IMR-90 (cell line): ENCODE measurements around the gene EBLN1. TPM values are rescaled to one million over a fixed set of nuclear protein-coding genes. Genes with fewer than 3 reads are reported as not detected.

Experiments
- ATAC-seq: fragments of 200-7000 bp; cut with Tn5 transposase; 2 replicates; pipeline ENCODE4 v1.9.1; 2020; ENCODE audit warnings: low read depth, mild to moderate bottlenecking, moderate library complexity
- BruUV-seq: library from RNA; stranded (reverse); fragments of 400-500 nt; replicated peaks from 2 replicates; lab custom pipeline; 2021; lab: Mats Ljungman, UMichigan
- CTCF ChIA-PET: fragments of 300-600 bp; formaldehyde crosslinking; extraction: SDS; loops from one replicate; lab custom pipeline; 2021; ENCODE audit warnings: antibody characterized with exemption; lab: Yijun Ruan, JAX
- POLR2A ChIA-PET: fragments of 300-600 bp; sonication (Branson Sonifier 250); formaldehyde crosslinking; loops from one replicate; lab custom pipeline; 2022; ENCODE audit warnings: antibody characterized with exemption; ENCODE audit not compliant: unreplicated experiment; lab: Charles Lee
- DNase-seq: peaks from one replicate; pipeline ENCODE4 v3.0.0; 2013
- H2AFZ ChIP-seq: replicated peaks from 2 replicates; pipeline ENCODE3; 2013; ENCODE audit warnings: low read length, mild to moderate bottlenecking; ENCODE audit not compliant: poor library complexity
- H2AK5ac ChIP-seq: 2 replicates; pipeline ENCODE4 v1.6.1; 2013; ENCODE audit warnings: low read depth, low read length, inconsistent platforms
- H2AK9ac ChIP-seq: replicated peaks from 2 replicates; pipeline ENCODE3; 2013; ENCODE audit warnings: mild to moderate bottlenecking, low read depth, low read length, moderate library complexity; ENCODE audit not compliant: poor library complexity
- H2BK120ac ChIP-seq: 2 replicates; pipeline ENCODE4 v1.6.1; 2013; ENCODE audit warnings: low read depth, low read length, inconsistent platforms
- H2BK15ac ChIP-seq: 3 replicates; pipeline ENCODE4 v1.6.1; 2013; ENCODE audit warnings: low read depth, low read length, inconsistent platforms
- H2BK20ac ChIP-seq: 2 replicates; pipeline ENCODE4 v1.6.1; 2013; ENCODE audit warnings: low read depth, mild to moderate bottlenecking, inconsistent platforms, low read length, moderate library complexity
- H2BK5ac ChIP-seq: 2 replicates; pipeline ENCODE4 v1.6.1; 2013; ENCODE audit warnings: mild to moderate bottlenecking, low read depth, low read length, inconsistent platforms; ENCODE audit not compliant: poor library complexity, severe bottlenecking
- H3K14ac ChIP-seq: replicated peaks from 2 replicates; pipeline ENCODE4 v1.6.1; 2013; ENCODE audit warnings: low read depth, low read length, inconsistent platforms
- H3K18ac ChIP-seq: 2 replicates; pipeline ENCODE4 v1.6.1; 2013; ENCODE audit warnings: low read depth, low read length, control low read depth
- H3K23ac ChIP-seq: 2 replicates; pipeline ENCODE4 v1.6.1; 2013; ENCODE audit warnings: low read depth, low read length, inconsistent platforms
- H3K27ac ChIP-seq: 2 replicates; pipeline ENCODE4 v1.5.1; 2013; ENCODE audit warnings: mild to moderate bottlenecking, control low read depth, low read length; ENCODE audit not compliant: insufficient read depth
- H3K27me3 ChIP-seq: 2 replicates; pipeline ENCODE4 v1.6.1; 2013; ENCODE audit warnings: low read length; ENCODE audit not compliant: control insufficient read depth, insufficient read depth
- H3K36me3 ChIP-seq: 2 replicates; pipeline ENCODE4 v1.6.1; 2013; ENCODE audit warnings: low read length, mixed read lengths; ENCODE audit not compliant: control insufficient read depth, insufficient read depth
- H3K4ac ChIP-seq: 2 replicates; pipeline ENCODE4 v1.6.1; 2013; ENCODE audit warnings: low read depth, low read length, inconsistent platforms
- H3K4me1 ChIP-seq: 2 replicates; pipeline ENCODE4 v1.6.1; 2013; ENCODE audit warnings: low read length, mixed read lengths; ENCODE audit not compliant: control insufficient read depth, insufficient read depth
- H3K4me2 ChIP-seq: 2 replicates; pipeline ENCODE4 v1.6.1; 2013; ENCODE audit warnings: low read depth, mild to moderate bottlenecking, control low read depth, low read length, moderate library complexity
- H3K4me3 ChIP-seq: 2 replicates; pipeline ENCODE4 v1.5.1; 2013; ENCODE audit warnings: low read depth, mild to moderate bottlenecking, control low read depth, low read length, moderate library complexity; ENCODE audit not compliant: insufficient read depth
- H3K56ac ChIP-seq: 2 replicates; pipeline ENCODE4 v1.6.1; 2013; ENCODE audit warnings: low read length, inconsistent platforms; ENCODE audit not compliant: insufficient read depth; ENCODE audit errors: extremely low read depth
- H3K79me1 ChIP-seq, 2 experiments: 2 replicates each; pipeline ENCODE4 v1.6.1; 2013; ENCODE audit warnings: low read length in 2 of 2, inconsistent platforms in 1 of 2, low read depth in 1 of 2
- H3K9ac ChIP-seq: 2 replicates; pipeline ENCODE4 v1.6.1; 2013; ENCODE audit warnings: low read depth, low read length, control low read depth
- H3K9me1 ChIP-seq: 2 replicates; pipeline ENCODE4 v1.6.1; 2013; ENCODE audit warnings: low read length, inconsistent platforms; ENCODE audit not compliant: insufficient read depth
- H3K9me3 ChIP-seq: 2 replicates; pipeline ENCODE4 v1.6.1; 2013; ENCODE audit warnings: low read length; ENCODE audit not compliant: control insufficient read depth, insufficient read depth
- H4K20me1 ChIP-seq: 2 replicates; pipeline ENCODE4 v1.6.1; 2013; ENCODE audit warnings: low read length, inconsistent platforms; ENCODE audit not compliant: insufficient read depth
- H4K5ac ChIP-seq: 2 replicates; pipeline ENCODE4 v1.6.1; 2013; ENCODE audit warnings: mild to moderate bottlenecking, low read depth, low read length, control low read depth
- H4K8ac ChIP-seq, 2 experiments: 2 replicates each; pipeline ENCODE4 v1.6.1; 2013; ENCODE audit warnings: low read depth in 2 of 2, low read length in 2 of 2, control low read depth in 1 of 2, inconsistent platforms in 1 of 2
- H4K91ac ChIP-seq: 2 replicates; pipeline ENCODE4 v1.6.1; 2013; ENCODE audit warnings: low read depth, low read length, inconsistent platforms; ENCODE audit not compliant: insufficient read depth
- BHLHE40 ChIP-seq: fragments of 150-350 bp; IDR thresholded peaks from 2 replicates; pipeline ENCODE4 v1.6.1; 2016; ENCODE audit warnings: mild to moderate bottlenecking, low read depth, low read length
- CEBPB ChIP-seq: IDR thresholded peaks from 2 replicates; pipeline ENCODE4 v1.6.1; 2012; ENCODE audit warnings: low read depth, low read length, improper control_type of control experiment
- MAFK ChIP-seq: IDR thresholded peaks from 2 replicates; pipeline ENCODE4 v1.6.1; 2012; ENCODE audit warnings: low read depth, low read length, improper control_type of control experiment
- MXI1 ChIP-seq: IDR thresholded peaks from 2 replicates; pipeline ENCODE4 v1.6.1; 2012; ENCODE audit warnings: low read depth, mild to moderate bottlenecking, low read length, moderate library complexity, borderline replicate concordance
- NFE2L2 ChIP-seq: fragments of 150-350 bp; IDR thresholded peaks from 2 replicates; pipeline ENCODE4 v1.6.1; 2016; ENCODE audit warnings: low read depth, mild to moderate bottlenecking, low read length
- POLR2A ChIP-seq: IDR thresholded peaks from 2 replicates; pipeline ENCODE4 v1.6.1; 2012; ENCODE audit warnings: mild to moderate bottlenecking, low read depth, low read length
- RAD21 ChIP-seq: IDR thresholded peaks from 2 replicates; pipeline ENCODE4 v1.6.1; 2012; ENCODE audit warnings: low read length, improper control_type of control experiment
- RCOR1 ChIP-seq: IDR thresholded peaks from 2 replicates; pipeline ENCODE4 v1.6.1; 2012; ENCODE audit warnings: mild to moderate bottlenecking, low read length, improper control_type of control experiment; ENCODE audit not compliant: insufficient replicate concordance
- RFX5 ChIP-seq: IDR thresholded peaks from 2 replicates; pipeline ENCODE4 v1.8.0; 2012; ENCODE audit warnings: low read depth, mild to moderate bottlenecking, low read length, moderate library complexity
- SMC3 ChIP-seq: fragments of 150-350 bp; IDR thresholded peaks from 2 replicates; pipeline ENCODE4 v1.6.1; 2016; ENCODE audit warnings: low read depth, mild to moderate bottlenecking, antibody characterized with exemption, low read length, moderate library complexity
- WGBS, 2 experiments: methylation state at CpG; one replicate each; pipeline versions ENCODE4 v1.1.5 to v1.1.7; 2013; ENCODE audit warnings: missing lambda C conversion rate in 2 of 2; ENCODE audit not compliant: insufficient read length in 1 of 2; ENCODE audit errors: extremely low coverage in 2 of 2; 5-methylcytosine and 5-hydroxymethylcytosine counted together
- dilution Hi-C: fragments of 300-500 bp; cut with HindIII; formaldehyde crosslinking; loops from one replicate; pipeline ENCODE4 v1.14.3; 2018; ENCODE audit warnings: low sequenced_read_pairs; ENCODE audit not compliant: unreplicated experiment
- in situ Hi-C: fragments of 300-500 bp; cut with MboI; formaldehyde crosslinking; loops from 3 replicates; pipeline ENCODE4 v1.14.3; 2019; ENCODE audit warnings: low sequenced_read_pairs, inconsistent platforms, mixed read lengths
- intact Hi-C: fragments of 100-400 bp; cut with micrococcal nuclease; formaldehyde crosslinking; loops from 2 replicates; pipeline ENCODE4 v1.10.0; 2022
- polyA plus RNA-seq, 3 experiments: library from polyadenylated mRNA; depleted of rRNA; stranded (reverse); fragments of >200 nt; gene quantifications; 2 replicates each; pipeline ENCODE4 v1.2.3, GENCODE V29; 2012; ENCODE audit warnings: low replicate concordance in 1 of 3
- total RNA-seq: library from RNA; depleted of rRNA; stranded (reverse); fragments of >200 nt; gene quantifications from 2 replicates; pipeline ENCODE4 v1.2.3, GENCODE V29; 2012
- TF ChIP-seq, protein P1 (sequence below): fragments of 150-350 bp; IDR thresholded peaks from 2 replicates; pipeline ENCODE4 v1.6.1; 2016; ENCODE audit warnings: low read depth, mild to moderate bottlenecking, low read length, moderate library complexity, borderline replicate concordance
- TF ChIP-seq, protein P2 (sequence below): conservative IDR thresholded peaks from 2 replicates; pipeline ENCODE4 v1.5.1; 2012; ENCODE audit warnings: mild to moderate bottlenecking, low read depth, low read length, improper control_type of control experiment
- TF ChIP-seq, protein P3 (sequence below): fragments of 150-350 bp; IDR thresholded peaks from 2 replicates; pipeline ENCODE4 v1.6.1; 2017; ENCODE audit warnings: mild to moderate bottlenecking, antibody characterized with exemption, low read length, low read depth

The EBLN1 gene
- total and polyA plus RNA-seq, 2 of the 4 experiments (the other 2 are of a cell fraction), result not detected

DNA sequence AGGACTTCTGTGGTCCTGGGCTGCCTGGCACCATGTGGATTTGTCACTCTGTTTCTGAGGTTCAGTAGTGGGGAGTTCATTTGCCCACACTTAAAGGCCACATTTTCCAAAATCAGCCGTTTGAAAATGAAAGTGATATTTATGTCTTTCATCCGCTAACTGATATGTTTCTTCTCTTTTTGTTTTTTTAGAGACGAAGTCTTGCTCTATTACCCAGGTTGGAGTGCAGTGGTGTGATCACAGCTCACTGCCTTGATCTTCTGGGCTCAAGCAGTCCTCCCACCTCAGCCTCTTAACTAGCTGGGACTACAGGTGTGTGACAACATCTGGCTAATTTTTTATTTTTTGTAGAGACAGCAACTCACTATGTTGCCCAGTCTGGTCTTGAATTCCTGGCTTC, 58.6 kb downstream of the EBLN1 start:
- Histone ChIP-seq H3K27me3 (no peaks in the 10 kb centered on the region), H2BK15ac (no peak overlapping the region), H2AK5ac (no peak overlapping the region), H4K5ac (no peak overlapping the region), H3K9ac (no peak overlapping the region), H2AFZ (no peak overlapping the region), H2BK120ac (no peak overlapping the region), H3K27ac (no peak overlapping the region), H3K36me3 (no peaks in the 10 kb centered on the region), H4K20me1 (no peaks in the 10 kb centered on the region), H2BK5ac (no peak overlapping the region), H3K23ac (no peak overlapping the region), H3K79me1 (no peaks in the 10 kb centered on the region), H3K4me1 (no peaks in the 10 kb centered on the region), H3K4me2 (no peak overlapping the region), H3K56ac (no peak overlapping the region), H3K18ac (no peak overlapping the region), H3K9me3 (no peaks in the 10 kb centered on the region), H3K4me3 (no peak overlapping the region), H4K91ac (no peak overlapping the region), H3K14ac (no peak overlapping the region), H2AK9ac (no peak overlapping the region), H3K4ac (no peak overlapping the region), H3K9me1 (no peaks in the 10 kb centered on the region), H2BK20ac (no peak overlapping the region), H4K8ac (no peak overlapping the region)
- POLR2A ChIA-PET, result no interaction called here
- dilution Hi-C loops, result no loop called here
- no CpG with 5 or more reads among the region's 3 CpGs for WGBS, 2 experiments
- no peak for DNase-seq
- in situ Hi-C loops, result no loop called here
- intact Hi-C loops, result no loop called here
- BruUV-seq, result no TSS peak
- no peak for ATAC-seq
- TF ChIP-seq SMC3, result no peak
- no peak for TF ChIP-seq RFX5
- no peak for TF ChIP-seq RCOR1
- TF ChIP-seq RAD21, result no peak
- TF ChIP-seq BHLHE40, result no peak
- TF ChIP-seq NFE2L2, result no peak
- TF ChIP-seq CEBPB, result no peak
- TF ChIP-seq POLR2A, result no peak
- TF ChIP-seq, protein P1, sequence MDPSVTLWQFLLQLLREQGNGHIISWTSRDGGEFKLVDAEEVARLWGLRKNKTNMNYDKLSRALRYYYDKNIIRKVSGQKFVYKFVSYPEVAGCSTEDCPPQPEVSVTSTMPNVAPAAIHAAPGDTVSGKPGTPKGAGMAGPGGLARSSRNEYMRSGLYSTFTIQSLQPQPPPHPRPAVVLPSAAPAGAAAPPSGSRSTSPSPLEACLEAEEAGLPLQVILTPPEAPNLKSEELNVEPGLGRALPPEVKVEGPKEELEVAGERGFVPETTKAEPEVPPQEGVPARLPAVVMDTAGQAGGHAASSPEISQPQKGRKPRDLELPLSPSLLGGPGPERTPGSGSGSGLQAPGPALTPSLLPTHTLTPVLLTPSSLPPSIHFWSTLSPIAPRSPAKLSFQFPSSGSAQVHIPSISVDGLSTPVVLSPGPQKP, result no peak
- TF ChIP-seq, protein P2, sequence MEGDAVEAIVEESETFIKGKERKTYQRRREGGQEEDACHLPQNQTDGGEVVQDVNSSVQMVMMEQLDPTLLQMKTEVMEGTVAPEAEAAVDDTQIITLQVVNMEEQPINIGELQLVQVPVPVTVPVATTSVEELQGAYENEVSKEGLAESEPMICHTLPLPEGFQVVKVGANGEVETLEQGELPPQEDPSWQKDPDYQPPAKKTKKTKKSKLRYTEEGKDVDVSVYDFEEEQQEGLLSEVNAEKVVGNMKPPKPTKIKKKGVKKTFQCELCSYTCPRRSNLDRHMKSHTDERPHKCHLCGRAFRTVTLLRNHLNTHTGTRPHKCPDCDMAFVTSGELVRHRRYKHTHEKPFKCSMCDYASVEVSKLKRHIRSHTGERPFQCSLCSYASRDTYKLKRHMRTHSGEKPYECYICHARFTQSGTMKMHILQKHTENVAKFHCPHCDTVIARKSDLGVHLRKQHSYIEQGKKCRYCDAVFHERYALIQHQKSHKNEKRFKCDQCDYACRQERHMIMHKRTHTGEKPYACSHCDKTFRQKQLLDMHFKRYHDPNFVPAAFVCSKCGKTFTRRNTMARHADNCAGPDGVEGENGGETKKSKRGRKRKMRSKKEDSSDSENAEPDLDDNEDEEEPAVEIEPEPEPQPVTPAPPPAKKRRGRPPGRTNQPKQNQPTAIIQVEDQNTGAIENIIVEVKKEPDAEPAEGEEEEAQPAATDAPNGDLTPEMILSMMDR, result no peak
- TF ChIP-seq MAFK, result no peak
- TF ChIP-seq, protein P3, sequence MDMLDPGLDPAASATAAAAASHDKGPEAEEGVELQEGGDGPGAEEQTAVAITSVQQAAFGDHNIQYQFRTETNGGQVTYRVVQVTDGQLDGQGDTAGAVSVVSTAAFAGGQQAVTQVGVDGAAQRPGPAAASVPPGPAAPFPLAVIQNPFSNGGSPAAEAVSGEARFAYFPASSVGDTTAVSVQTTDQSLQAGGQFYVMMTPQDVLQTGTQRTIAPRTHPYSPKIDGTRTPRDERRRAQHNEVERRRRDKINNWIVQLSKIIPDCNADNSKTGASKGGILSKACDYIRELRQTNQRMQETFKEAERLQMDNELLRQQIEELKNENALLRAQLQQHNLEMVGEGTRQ, result no peak
- no peak for TF ChIP-seq MXI1
- CTCF ChIA-PET, result no interaction called here
